Rectal smooth muscle tissue (tissue), 1 donor: ENCODE results near the gene NTN4.
"Not testable (repeated sequence)": the region's sequence is repeated elsewhere in the genome, so short reads cannot be mapped to it uniquely, and the experiment has no call there.

ENCODE experiments used
- H3K27ac ChIP-seq: one replicate; pipeline ENCODE4 v1.7.0; 2013; ENCODE audit warnings: low read depth, low read length, inconsistent platforms
- H3K27me3 ChIP-seq: one replicate; pipeline ENCODE4 v1.7.0; 2013; ENCODE audit warnings: low read length; ENCODE audit not compliant: control insufficient read depth, insufficient read depth
- H3K36me3 ChIP-seq: one replicate; pipeline ENCODE4 v1.7.0; 2013; ENCODE audit warnings: low read length; ENCODE audit not compliant: control insufficient read depth, insufficient read depth
- H3K4me1 ChIP-seq: one replicate; pipeline ENCODE4 v1.7.0; 2013; ENCODE audit warnings: low read length; ENCODE audit not compliant: control insufficient read depth, insufficient read depth
- H3K4me3 ChIP-seq: one replicate; pipeline ENCODE4 v1.7.0; 2013; ENCODE audit warnings: low read length
- H3K9ac ChIP-seq: one replicate; pipeline ENCODE4 v1.7.0; 2013; ENCODE audit warnings: low read length

The NTN4 gene

GRCh38 chr12:95616470-95616869 lies 174.1 kb downstream of the NTN4 start:
- H3K9ac ChIP-seq, H3K4me3 ChIP-seq, H3K27ac ChIP-seq, H3K27me3 ChIP-seq, H3K4me1 ChIP-seq, H3K36me3 ChIP-seq: not testable (repeated sequence)

- no peaks in the 10 kb centered on the region for H3K36me3 ChIP-seq
- H3K9ac ChIP-seq: no peak overlapping the region
- no peaks in the 10 kb centered on the region for H3K27me3 ChIP-seq
- H3K27ac ChIP-seq: no peak overlapping the region
- H3K4me3 ChIP-seq: no peak overlapping the region
- no peaks in the 10 kb centered on the region for H3K4me1 ChIP-seq
These were observed 174.8 kb downstream of the NTN4 start for GRCh38 chr12:95615749-95616148.

- H3K27ac ChIP-seq: no peak overlapping the region
- H3K27me3 ChIP-seq: no peaks in the 10 kb centered on the region
- H3K36me3 ChIP-seq: no peaks in the 10 kb centered on the region
- H3K4me1 ChIP-seq: no peaks in the 10 kb centered on the region
- no peak overlapping the region for H3K4me3 ChIP-seq
- H3K9ac ChIP-seq: no peak overlapping the region
These were observed 176.1 kb downstream of the NTN4 start for GRCh38 chr12:95614390-95614982.

GRCh38 chr12:95613021-95613420 lies 177.5 kb downstream of the NTN4 start:
- H3K27ac ChIP-seq: no peak overlapping the region
- no peaks in the 10 kb centered on the region for H3K36me3 ChIP-seq
- no peaks in the 10 kb centered on the region for H3K4me1 ChIP-seq
- no peak overlapping the region for H3K4me3 ChIP-seq
- no peak overlapping the region for H3K9ac ChIP-seq
- H3K27me3 ChIP-seq: no peaks in the 10 kb centered on the region

- Histone ChIP-seq H3K9ac (no peak overlapping the region), H3K4me3 (no peak overlapping the region), H3K27me3 (no peaks in the 10 kb centered on the region), H3K36me3 (no peaks in the 10 kb centered on the region), H3K4me1 (no peaks in the 10 kb centered on the region), H3K27ac (no peak overlapping the region)
These were observed 178.8 kb downstream of the NTN4 start for GRCh38 chr12:95611676-95612309.

- Histone ChIP-seq H3K4me3 (no peak overlapping the region), H3K27ac (no peak overlapping the region), H3K9ac (no peak overlapping the region), H3K36me3 (no peaks in the 10 kb centered on the region), H3K4me1 (no peaks in the 10 kb centered on the region), H3K27me3 (no peaks in the 10 kb centered on the region)
These were observed 182.1 kb downstream of the NTN4 start for GRCh38 chr12:95608252-95609033.
